ENCODE measurements around the gene TNIK.

Gene TNIK

DNA sequence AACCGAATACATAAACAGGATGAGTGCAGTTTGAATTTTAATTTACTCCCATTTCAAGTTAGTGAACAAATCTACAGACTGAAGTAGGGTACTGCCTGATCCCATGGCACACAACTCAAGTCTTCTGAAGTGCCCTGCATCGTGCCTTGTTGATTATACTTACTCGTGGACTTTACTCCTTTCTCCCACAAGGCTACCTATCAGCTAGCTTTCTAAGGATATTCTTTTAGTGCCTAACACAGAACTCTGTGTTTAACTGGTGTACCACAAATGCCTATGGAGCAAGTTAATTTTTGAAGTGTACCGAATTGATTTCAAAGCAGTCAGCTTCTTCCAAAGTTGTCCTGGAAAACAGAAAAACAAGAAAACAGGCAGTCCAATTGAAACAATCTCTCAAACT lies 119.8 kb downstream of the TNIK start:
- no peak for DNase-seq (ENCODE audit: low read depth)

GRCh38 chr3:171339598-171339997 lies 120.6 kb downstream of the TNIK start:
- DNase-seq (ENCODE audit: low read depth), result no peak

- DNase-seq (ENCODE audit: low read depth), result no peak
Observed at GRCh38 chr3:171336406-171336805, 123.8 kb downstream of the TNIK start.

DNA sequence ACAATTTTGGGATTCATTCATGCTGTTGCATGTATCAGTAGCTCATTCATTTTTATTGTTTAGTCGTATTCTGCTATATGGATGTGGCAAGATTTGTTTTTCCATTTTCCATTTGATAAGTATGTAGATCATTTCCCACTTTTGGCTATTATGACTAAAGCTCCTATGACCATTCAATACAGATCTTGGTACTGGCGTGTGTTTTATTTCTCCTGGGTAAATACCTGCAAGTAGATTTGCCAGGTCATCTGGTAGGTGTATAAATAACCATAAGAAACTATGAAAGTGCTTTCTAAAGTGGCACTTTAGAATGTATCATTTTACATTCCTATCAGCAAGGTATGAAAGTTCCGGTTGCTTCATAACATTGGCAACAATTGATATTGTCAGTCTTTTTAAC lies 124.6 kb downstream of the TNIK start:
- no peak for DNase-seq (ENCODE audit: low read depth)

- DNase-seq (ENCODE audit: low read depth), result no peak
Observed at GRCh38 chr3:171334465-171334811, 125.8 kb downstream of the TNIK start.

DNA sequence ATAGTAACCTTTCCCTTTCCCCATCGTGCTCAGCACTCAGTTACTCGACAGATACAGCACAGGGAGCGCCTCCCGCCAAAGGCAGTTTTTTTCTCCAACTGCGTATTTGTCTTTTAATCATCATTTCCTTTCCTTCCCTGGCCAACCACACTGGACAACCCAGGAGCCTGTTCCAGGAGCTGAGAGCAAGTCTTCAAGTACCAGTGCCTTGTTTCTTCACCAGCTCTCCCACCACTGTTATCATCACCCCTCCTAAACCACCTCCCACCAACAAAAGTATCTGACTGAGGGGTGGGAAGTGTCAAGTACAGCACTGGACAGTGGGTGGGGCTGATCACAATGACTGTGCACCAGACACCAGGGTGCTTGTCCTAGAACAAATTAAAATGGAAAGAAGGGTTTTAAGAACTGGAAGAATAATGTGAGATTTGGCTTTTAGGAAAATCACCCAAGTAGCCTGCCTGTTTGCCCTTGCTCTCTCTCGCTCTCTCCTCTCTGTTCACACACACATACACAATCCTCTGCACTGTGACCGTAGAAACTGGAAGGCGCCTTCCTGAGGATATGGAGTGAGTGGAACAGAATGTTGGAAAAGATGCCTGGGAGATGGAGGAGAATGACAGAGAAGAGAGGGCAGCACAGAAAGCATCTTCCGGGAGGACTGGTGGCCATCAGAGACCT lies 126.3 kb downstream of the TNIK start:
- DNase-seq (ENCODE audit: low read depth), result no peak

DNA sequence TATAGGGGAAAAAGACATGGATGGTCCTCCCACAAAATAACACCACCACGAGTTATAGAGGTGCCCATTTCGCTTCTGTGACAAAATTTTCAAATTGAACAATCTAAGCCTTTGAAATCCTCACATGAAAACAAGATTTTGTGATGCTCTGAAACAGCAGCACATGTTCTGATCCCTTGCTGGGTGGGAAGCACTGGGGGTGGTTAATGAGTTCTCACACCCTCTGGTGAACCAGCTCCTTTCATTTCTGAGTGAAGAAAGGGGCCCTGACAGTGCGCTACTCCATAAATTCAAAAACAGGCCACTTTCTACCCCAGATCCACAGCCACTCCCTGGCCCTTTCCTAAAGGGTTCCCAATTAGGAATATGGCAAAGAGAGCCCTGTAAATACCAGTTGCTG lies 129.3 kb downstream of the TNIK start:
- DNase-seq (ENCODE audit: low read depth), result no peak

DNA sequence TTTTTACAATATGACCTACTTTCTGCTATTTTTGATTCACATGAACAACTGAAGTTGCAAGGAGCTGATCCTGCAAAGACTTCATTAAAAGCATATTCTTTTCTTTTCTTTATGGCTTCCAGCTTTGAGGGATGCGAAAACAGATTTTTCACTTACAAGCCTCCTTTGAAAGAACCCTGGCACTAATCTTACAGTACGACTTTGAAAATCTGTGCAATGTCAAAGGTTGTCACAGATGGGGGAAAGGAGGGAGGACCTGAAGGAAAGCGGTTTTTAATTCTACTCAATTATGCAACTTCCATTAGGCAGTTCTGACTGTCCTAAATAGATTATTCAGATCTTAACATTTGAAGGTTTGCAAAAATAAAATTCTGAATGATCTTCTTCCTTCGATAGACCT lies 130.5 kb downstream of the TNIK start:
- DNase-seq (ENCODE audit: low read depth), result no peak

DNA sequence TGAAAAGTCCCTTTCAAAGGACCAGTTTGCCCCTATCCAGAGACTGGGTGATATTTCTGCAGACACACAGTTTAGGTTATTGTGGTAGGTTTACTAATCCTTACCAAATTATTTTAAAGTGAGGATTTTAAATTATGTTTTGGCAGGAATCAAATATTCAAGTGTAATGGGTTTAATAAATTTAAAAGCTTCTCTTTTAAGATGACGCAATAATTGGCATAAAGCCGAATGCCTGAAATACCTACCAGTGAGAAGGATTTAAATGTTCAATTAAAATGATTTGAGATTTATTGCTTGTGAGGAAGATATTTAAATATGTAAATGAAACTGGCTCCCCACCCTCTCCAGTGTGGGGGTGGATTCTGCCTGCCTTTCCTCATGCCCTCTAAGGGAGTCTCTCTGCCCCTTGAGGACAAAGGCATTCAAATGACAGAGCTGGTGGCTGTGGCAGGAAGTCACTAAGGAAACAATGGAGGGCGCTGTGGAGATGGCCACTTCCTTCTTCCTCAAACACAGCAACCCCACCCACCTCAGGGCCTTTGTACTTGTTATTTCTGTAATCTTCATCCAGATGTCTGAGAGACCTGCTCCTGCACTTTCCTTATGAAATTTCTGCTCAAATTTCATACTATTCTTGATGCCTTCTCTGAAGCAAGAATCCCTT lies 131.7 kb downstream of the TNIK start:
- DNase-seq (ENCODE audit: low read depth), result peak; percentile 10

DNA sequence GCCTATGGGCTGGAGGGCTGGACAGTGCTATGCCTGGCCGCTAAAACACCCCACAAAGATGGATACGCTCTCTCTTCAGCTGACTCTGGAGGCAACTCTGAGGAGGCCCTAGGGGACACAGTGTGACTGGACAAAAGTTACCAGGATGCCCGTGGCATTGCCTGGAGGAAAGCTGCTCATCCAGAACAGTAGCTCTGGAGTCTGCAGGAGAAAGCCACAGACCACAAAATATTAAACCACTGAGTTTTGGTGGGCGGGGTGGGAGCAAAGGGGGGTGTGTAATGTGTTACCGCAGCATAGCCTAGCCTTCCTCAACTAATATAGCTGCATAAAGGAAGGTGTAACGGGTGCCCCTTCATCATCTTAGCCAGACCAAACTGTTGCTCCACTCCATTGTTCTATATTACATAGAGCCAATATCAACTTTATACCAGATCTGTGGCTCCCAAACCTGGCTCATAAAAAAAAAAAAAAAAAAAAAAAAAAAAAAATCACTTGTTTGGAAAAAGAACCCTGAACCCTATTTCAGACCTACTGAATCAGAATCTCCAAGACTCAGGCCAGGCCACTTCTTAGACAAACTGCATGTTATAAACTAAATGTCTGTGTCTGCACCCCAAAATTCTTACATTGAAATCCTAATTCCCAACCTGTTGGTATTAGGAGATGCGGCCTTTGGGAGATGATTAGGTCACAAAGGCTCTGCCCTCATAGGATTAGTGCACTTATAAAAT lies 132.6 kb downstream of the TNIK start:
- no peak for DNase-seq (ENCODE audit: low read depth)

DNA sequence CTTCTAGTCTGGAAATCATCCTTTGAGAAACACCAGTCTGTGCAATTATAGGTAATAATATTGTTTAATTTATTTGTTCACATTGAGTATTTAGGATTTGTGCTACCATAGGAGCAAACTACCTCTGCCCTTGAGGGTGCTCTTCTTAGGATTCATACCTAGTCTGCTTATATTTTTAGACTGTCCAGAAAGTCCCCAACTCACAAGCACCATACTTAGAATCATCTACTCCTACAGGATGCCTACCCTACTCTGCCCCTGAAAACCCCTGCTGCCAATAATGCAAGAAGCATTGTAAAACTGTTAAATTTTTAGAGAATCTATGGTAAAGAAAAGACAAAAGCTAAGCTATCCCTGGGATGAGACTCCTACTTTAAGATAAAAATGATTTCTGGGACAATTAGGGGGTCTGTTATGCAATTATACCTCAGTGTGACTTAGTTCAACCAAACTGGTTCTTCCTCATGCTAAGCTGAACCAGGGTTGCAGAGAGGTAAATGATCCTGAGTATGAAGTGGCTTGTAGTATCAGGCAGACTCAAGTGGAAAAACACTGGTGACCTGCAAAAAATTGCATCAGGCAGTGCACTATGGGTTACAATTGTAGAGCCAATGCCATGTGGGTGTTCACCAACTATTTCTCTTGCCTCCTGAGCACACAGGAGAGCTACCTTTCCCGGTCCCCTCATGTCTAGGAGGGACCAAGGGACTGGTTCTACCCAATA lies 133.3 kb downstream of the TNIK start:
- DNase-seq (ENCODE audit: low read depth), result no peak

DNA sequence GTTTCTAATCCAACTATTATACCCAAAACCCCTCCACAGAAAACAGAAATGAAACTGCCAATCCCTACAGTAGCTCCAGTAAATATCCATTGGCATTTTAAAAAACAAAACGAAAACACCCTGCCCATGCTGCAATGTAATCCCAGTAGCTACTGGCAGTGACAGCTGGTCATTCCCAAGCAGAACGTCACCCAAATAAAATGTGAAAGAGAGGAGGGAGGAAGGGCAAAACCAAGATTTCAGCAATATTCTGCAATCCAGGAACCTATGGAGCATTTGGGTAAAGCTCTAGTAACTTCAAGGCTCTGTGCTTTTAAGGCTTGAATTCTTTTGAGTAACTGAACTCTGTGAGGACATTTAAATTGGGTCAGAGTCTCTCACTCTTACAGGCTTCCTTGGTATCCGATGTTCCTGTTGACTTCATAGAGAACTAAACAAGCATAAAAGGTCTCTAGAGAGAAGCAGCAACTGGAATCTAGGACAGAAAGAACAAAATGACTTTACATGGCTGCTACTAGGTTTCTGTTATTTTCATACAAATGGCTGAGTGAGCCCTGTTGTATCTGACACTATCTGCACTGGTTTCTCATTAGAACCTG lies 136.2 kb downstream of the TNIK start:
- no peak for DNase-seq (ENCODE audit: low read depth)

- no peak for DNase-seq (ENCODE audit: low read depth)
Observed at GRCh38 chr3:171321559-171322360, 138.4 kb downstream of the TNIK start.

DNA sequence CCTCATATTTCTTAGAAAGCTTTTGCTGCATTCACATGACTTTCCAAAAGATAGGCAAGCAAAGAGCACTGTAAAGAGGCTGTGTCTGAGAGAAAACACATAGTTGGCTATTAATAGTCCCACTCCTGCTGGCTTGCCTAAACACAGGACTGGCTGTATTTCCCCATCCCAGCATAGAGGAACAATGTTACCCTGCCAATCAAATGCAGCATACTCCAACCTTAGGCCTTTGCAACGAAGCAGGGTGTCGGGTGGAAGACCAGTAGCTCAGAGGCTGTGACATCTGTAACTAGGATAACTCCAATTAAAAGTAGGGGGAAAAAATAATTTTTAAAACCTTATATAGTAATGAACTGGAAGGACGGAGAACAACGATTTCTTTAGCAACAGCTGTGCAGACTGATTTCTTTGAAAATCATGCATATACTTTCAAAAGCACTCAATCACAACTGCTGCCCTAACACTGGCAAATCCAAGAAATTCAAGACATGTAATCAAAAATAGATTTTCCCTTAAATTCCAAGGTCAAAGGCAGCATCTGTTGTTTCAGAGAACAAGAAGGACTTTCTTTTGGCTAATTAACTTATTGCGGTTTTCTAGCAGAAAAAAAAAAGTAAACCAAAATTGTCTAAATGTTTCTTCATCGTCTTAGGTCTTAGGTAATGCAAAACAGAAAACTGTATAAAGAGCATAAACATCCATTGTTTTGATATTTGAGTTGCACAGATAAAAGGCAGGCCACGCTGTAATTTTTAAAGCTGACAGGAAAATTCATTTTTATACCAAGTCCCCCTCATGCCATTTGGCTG lies 139.3 kb downstream of the TNIK start:
- no peak for DNase-seq (ENCODE audit: low read depth)

DNA sequence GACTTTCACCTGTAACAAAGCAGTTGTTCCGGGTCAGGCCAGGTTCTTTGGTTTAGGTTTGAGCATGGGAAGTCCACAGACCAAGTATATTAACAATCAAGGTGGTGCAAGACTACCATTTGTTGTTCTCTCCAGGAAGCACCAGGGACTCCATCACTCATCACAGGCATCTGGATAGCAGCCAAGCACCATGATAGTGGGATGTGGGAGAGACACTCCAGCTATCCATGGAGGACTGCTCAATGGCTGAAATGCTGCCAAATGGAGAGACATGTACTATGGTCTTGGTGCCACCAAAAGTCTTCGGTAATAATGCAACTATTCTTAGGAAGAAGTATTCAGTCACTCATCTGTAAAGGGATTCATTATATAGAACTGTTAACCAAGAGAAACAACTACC lies 143.0 kb downstream of the TNIK start:
- no peak for DNase-seq (ENCODE audit: low read depth)

- no peak for DNase-seq (ENCODE audit: low read depth)
Observed at GRCh38 chr3:171315919-171316318, 144.3 kb downstream of the TNIK start.

DNA sequence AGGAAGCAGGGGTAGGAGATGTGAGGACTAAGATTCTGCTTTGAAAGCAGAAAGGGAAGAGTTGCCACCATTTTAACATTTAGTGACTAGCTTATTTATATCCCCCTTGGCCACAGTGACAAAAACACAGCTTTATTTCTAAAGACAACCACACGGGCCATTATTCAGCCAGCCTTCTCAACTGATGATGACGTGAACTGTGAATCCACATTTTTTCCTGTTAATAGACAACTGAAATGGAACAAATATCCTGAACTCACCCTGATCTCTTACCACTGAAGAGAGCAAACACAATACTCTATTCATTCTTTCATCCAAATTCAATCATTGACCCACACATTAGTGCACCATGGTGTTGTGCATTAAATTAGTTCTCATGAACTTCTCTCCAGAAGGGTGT lies 145.1 kb downstream of the TNIK start:
- DNase-seq (ENCODE audit: low read depth), result no peak

GRCh38 chr3:171314341-171314740 lies 145.9 kb downstream of the TNIK start:
- DNase-seq (ENCODE audit: low read depth), result no peak

DNA sequence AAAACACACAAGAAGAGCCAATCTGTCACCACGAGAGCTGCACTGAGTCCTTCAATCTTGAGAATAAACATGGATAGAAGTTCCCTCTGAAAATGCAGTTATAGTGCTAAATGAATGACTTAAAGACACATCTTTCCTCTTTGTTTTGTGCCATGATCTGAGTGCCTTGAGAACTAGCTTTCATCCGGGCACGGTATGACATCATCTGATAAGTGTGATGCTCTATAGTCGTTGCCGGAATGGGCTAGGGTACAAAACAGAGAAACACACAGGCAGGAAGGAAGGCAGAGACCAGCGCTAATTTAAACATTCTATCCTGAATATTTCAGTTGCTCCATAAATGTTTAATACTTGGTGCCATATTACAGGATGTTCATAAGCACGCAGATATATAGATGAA lies 146.5 kb downstream of the TNIK start:
- no peak for DNase-seq (ENCODE audit: low read depth)

DNA sequence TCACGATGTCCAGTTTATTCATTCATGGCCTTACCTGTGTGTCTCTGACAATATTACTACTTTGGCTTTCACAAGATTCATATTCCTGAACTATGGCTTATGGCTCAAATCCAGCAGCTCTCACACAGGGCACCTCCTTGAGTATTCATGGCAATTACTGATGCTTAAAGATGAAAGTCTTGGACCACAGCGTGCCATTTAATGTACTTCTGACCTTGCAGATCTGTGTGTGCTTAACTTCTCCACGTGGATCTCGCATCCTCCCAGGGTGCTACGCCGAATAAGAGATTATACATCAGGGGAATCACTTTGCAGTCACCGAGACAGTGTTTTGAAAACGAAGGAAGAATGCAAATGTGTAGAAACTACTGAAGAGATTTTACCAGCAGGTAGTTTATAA lies 147.5 kb downstream of the TNIK start:
- no peak for DNase-seq (ENCODE audit: low read depth)

GRCh38 chr3:171311784-171312183 lies 148.4 kb downstream of the TNIK start:
- DNase-seq (ENCODE audit: low read depth), result no peak

Data from stimulated activated CD8-positive, alpha-beta memory T cell treated with anti-CD3 and anti-CD28 coated beads, Interleukin-12 subunit alpha, Interleukin-12 subunit beta, amount 100 ng/mL, for 1 hour (primary cell).